ENCODE data around the gene CXCR6.

DNA sequence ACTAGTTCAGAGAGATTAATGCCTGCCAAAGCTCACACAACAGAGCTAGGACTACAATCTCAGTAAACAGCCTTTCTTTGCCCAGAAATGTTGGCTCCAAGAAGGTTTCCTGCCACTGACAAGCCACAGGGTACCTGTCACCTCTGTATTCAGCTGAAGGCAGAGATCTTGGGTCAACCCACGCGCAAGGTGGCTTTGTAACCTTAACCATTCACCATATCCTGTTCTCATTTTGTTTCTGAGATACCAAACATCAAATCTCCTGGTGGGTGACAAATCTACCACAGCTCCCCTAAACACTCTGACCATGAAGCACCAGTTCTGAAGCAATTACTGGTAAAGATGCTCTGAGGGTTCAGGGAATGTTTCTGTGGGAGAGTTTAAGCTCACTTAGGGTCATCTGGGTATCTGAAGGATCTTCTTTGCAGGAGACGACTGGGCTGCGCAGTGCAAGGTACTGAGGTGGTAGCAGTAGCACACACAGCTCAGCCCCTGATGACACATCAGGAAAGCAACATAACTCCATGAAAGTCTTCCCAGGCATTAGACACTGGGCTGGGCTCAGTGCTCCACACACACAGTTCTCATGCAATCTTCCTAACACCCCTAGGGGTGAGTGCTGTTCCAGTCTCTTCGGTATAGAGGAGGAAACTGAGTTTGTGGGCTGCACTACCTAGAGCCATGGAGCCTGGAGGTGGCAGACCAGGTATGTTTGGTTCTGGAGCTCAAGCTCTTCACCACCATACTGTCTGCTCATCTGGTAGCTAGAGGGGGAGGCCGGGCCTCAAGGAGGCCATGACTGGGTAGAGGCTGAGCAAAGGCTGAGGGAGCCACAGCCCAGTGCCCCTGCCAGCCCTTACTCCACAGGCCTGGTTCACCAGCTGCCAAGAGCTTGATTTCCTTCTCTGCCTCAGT lies 7.7 kb downstream of the CXCR6 start:
- TF ChIP-seq EP300 (IDR thresholded peaks at IDR 0.05; ENCODE audit: borderline replicate concordance in 1 of 2, low read depth in 1 of 2, low read length in 1 of 2) (no peak), CTCF (IDR thresholded peaks at IDR 0.05) (no peak), GATA2 (CRISPR knock-in tag; IDR thresholded peaks at IDR 0.05) (no peak), TEAD4 (IDR thresholded peaks at IDR 0.05; ENCODE audit: borderline replicate concordance, insufficient read depth) (no peak), TAF1 (IDR thresholded peaks at IDR 0.05; ENCODE audit: borderline replicate concordance, low read depth, low read length) (no peak), TCF12 (IDR thresholded peaks at IDR 0.05) (no peak), CHD2 (IDR thresholded peaks at IDR 0.05; ENCODE audit: low read length, partially characterized antibody) (no peak), EZH2phosphoT487 (IDR thresholded peaks at IDR 0.05; ENCODE audit: borderline replicate concordance, low read depth) (no peak), FOSL2 (IDR thresholded peaks at IDR 0.05; ENCODE audit: borderline replicate concordance, low read depth) (no peak), POLR2AphosphoS5 (IDR thresholded peaks at IDR 0.05; ENCODE audit: low read depth, low read length) (no peak)
- TF ChIP-seq, protein P1, sequence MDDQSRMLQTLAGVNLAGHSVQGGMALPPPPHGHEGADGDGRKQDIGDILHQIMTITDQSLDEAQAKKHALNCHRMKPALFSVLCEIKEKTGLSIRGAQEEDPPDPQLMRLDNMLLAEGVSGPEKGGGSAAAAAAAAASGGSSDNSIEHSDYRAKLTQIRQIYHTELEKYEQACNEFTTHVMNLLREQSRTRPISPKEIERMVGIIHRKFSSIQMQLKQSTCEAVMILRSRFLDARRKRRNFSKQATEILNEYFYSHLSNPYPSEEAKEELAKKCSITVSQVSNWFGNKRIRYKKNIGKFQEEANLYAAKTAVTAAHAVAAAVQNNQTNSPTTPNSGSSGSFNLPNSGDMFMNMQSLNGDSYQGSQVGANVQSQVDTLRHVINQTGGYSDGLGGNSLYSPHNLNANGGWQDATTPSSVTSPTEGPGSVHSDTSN (IDR thresholded peaks at IDR 0.05), result no peak
- TF ChIP-seq, protein P2, sequence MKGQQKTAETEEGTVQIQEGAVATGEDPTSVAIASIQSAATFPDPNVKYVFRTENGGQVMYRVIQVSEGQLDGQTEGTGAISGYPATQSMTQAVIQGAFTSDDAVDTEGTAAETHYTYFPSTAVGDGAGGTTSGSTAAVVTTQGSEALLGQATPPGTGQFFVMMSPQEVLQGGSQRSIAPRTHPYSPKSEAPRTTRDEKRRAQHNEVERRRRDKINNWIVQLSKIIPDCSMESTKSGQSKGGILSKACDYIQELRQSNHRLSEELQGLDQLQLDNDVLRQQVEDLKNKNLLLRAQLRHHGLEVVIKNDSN (IDR thresholded peaks at IDR 0.05; ENCODE audit: borderline replicate concordance, low read depth), result no peak

Data from SK-N-SH (cell line).